Activated naive CD4-positive, alpha-beta T cell treated with anti-CD3 and anti-CD28 coated beads, Interleukin-2, amount 50 U/mL, for 16 hours (primary cell): ENCODE results near the gene ARL2.
"Not testable (repeated sequence)": the region's sequence is repeated elsewhere in the genome, so short reads cannot be mapped to it uniquely, and the experiment has no call there.

Experiments used
- DNase-seq: peaks from one replicate; pipeline ENCODE4 v3.0.0-alpha.2; 2020

The ARL2 gene

DNA sequence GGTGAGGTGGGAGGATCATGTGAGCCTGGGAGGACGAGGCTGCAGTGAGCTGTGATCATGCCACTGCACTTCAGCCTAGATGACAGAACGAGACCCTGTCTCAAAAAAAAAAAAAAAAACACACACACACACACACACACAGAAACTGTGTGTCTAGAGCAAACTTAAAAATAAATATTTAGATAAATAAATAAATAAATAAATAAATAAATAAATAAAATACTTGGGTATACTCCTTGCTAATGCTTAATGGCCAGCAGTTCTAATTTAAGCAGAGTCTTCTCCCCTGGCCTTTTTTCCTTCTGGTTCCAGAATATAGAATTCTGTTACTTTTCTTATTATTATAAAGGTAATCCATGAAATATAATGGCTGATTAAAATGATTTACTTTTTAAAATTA lies 5.1 kb upstream of the ARL2 start:
- no peak for DNase-seq

DNA sequence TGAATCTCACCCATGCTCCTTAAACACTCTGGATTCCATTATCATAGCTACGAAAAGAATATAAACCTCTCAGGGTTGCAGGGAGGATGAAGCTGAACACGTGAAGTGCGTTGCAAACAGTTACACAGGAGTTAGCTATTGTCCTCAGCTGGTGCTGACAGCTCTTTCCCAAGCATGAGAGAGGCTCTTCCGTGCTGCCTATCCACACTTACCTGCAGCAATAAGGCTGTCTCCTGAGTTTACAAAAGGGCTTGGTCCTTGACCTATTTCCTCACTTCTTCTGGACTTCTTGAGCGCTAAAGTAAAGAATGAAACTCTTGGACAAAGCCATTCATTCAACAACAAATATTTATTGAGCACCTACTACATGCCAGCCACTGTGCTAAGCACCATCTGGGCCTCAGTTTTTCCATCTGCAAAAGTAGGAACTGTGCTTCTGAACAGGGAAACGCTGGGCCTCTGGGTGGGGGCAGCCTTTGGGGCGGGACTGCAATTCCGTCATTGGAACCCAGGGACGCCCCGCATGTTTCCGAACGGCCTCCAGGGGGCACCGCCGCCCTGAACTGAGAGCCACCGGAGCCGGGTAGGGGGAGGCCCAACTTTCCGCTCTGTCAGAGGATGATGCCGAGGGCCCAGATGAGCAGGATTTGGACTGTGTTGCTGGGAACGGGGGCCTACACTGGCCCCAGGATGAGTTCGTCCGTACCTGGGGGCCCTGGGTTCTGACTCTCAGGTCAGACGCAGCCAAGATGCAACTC lies 651 bp upstream of the ARL2 start:
- DNase-seq, result peak; percentile 92

DNA sequence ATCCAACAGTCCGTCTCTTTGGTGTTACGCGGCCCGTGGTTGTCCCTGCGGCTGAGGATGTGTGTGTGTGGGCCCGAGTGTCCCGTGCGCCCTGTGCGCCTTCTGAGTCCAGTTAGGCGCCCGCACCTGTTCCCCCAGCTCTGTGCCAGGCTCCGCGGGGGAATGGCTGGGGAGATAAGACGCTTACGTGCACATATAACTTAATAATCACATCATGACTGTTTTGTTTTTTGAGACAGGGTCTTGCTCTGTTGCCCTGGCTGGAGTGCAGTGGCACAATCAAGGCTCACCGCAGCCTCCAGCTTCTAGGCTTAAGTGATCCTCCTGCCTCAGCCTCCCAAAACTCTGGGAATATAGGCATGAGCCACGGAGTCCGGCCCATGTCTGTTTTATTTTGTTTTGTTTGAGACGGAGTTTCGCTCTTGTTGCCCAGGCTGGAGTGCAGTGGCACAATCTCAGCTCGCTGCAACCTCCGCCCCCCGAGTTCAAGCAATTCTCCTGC lies 817 bp downstream of the ARL2 start:
- no peak for DNase-seq

DNA sequence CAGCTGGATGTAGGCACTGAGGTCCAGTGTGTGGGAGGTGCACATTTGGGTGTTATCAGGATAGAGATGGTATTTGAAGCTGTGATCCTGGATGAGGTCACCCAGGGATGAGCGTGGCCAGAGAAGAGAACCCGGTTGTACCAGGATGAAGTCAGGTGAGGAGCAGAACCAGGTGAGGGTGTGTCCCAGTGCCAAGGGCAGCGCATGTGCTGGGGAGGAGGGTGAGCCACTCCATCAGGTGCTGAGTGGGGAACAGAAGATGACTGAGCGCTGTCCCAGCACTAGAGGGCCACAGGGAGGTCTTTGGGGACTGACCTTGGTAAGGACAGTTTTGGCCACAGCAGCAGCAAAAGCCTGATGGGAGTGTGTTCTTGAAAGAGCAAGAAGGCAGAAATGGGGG lies 2.7 kb downstream of the ARL2 start:
- no peak for DNase-seq

DNA sequence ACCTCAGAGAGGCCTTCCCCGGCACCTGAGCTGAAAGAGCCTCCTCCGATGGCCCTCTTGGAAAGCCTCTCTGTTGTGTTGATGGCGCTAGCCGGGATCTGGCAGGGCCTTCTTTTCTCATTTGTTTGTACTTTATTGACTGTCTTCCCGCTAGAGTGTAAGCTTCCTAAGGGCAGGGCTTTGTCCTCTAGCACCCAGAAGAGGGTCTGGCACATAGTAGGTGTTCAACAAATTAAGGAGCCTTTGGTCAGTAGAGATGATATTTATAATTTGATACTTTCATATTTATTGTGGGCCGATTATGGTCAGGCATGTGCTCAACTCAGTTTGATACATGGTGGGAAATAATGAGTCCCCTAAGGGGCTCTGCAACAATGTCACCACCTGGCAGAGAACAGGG lies 4.0 kb downstream of the ARL2 start:
- DNase-seq, result no peak

DNA sequence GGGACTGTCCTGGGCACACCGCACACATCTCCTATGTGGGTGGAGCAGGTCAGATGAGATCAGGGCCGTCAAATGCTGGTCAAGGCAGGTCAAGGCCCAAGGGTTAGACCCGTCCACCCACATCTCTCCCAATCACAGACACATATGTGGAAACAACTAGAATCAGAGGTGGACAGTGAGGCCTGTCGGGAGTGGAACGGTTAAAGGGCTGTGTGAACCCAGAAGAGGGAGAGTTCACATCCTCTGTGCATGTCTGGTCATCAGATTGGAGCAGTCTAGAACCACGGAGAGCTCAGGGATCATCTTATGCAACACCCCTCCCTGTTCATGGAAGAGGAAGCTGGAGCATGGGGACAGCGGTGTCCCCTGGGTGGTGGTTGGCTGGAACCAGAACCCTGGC lies 5.9 kb downstream of the ARL2 start:
- DNase-seq, result no peak

DNA sequence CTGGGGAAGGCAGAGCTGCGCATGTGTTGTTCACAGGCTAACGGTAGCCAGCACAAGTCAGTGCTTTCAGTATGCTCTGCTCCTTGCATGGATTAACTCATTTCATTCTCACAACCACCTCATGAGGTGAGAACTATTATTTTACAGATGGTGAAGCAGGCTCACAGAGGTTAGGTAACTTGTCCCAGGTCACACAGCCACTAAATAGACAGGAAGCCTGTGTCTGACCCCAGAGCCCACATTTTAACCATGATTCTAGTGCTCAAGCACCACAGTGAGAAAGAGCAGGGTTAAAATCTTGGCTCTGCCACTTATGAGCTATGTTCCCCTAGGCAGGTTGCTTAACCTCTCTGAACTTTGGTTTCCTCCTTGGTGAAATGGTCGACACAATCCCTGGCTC lies 7.0 kb downstream of the ARL2 start:
- DNase-seq, result no peak

DNA sequence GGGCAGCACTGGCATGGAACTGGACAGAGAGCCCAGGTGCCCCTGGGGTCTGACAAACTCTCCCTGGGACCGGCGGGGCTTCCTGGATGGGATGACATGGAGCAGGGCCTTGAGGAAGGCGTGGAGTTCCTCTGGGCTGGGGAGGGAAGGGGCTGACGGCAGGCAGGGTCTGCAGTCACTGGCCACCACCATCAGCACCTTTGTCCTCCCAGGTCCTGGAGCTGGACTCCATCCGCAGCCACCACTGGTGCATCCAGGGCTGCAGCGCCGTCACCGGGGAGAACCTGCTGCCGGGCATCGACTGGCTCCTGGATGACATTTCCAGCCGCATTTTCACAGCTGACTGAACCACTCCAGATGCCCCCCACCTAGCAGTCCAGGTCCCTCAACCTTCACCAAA lies 7.5 kb downstream of the ARL2 start:
- DNase-seq, result no peak

DNA sequence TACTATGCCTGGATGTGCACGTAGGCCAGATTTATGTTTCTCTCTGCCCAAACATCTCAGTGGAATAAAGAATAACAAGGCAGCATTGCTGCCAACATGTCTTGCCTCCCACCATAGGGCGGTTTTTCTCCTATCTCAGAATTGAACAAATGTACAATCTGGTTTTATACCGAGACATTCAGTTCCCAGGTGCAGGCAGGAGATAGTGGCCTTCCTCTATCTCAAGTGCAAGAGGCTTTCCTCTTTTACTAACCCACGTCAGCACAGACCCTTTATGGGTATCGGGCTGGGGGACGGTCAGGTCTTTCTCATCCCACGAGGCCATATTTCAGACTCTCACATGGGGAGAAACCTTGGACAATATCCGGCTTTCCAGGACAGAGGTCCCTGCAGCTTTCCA lies 9.5 kb downstream of the ARL2 start:
- not testable (repeated sequence) for DNase-seq

DNA sequence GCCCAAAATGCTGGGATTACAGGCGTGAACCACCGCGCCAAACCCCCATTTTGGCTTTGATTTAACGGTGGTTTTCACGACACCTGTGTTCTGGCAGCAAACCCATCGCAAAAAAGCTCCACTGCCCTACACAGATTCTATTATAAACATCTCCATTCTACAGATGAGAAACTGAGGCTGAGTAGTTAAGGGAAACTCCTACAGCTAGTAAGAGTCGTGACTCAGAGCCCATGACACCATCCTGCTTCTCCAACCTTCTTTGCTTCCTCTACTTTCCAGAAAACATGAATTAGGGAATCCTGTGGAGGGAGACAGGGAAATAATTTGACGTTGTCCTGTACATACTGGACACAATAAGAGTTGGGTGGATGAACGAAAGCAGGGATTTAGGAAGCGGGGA lies 12.8 kb downstream of the ARL2 start:
- DNase-seq, result no peak

DNA sequence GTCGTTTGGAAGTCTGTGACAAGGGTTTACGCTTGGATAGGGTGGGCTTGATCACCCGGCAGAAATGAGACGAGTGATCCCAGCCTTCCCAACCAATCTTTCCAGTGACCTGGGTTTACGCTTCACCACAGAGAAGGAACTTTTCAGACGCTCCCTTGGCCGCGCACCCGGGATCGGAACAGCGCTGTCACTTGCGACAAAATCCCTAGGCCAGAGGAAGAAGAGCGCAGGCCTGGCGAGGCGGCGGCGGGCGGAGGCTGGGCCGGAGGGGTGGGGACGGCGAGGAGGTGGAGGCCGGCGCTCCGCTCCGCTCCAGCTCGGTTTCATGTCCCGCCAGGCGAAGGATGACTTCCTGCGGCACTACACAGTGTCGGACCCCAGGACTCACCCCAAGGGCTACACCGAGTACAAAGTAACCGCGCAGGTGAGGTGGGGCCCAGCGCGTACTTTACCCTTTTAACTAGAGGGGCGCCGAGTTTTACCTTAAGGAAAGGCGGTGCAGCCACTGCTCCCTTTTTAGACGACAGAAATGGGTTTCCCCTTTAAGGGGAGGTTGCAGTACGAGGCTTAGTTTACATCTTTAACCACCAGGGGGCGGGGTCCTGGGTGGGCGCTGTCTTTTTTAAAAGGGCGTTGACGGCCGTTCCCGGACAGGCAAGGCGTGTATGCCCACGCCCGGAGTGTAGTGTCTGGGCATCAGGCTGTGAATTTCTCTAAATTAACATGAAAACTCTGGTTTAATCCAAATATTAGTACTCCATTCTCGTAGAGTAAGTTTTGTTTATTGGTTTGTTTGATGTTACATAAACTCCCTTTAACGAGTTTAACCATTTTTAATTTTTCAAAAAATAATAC lies 13.5 kb downstream of the ARL2 start, which contains the start of gene SNX15:
Gene SNX15 (plus strand): TSS at position 227 of the 855 bp plus-strand sequence. CDS start 99 bp downstream, at position 326.
- DNase-seq, result peak; percentile 86

DNA sequence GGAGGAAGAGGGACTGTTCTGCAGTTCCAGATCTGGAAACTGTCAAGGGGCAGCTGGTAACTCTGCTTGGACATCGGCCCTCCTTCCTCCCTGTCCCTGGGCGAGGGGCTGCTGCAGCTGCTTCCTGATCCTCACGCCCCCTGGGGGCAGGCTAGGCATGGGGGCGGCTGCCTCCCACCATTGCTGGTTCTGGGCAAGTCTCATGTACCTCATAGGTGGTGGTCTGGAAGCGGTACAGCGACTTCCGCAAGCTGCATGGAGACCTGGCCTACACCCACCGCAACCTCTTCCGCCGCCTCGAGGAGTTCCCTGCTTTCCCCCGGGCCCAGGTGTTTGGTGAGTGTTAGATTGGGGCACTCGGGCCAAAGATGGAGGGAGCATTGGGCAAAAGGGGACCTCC lies 18.3 kb downstream of the ARL2 start:
- no peak for DNase-seq

DNA sequence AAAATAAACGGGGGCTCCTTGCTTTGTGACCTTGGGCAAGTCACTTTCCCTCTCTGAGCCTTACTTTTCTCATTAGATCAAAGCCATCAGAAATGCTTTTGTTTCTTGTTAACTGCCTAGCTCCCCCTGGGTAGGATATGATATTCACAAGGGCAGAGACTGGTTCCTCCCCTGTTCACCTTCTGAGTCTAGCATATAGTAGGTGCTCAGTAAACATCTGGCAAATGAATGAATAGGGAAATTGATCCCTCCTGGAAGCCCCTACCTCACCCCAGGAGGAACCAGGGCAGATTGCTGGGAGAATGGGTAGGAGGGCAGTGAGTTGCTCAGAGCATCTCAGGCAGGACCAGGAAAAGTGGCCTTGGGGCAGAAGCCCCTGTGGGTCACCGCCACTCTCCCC lies 20.5 kb downstream of the ARL2 start:
- DNase-seq, result no peak

DNA sequence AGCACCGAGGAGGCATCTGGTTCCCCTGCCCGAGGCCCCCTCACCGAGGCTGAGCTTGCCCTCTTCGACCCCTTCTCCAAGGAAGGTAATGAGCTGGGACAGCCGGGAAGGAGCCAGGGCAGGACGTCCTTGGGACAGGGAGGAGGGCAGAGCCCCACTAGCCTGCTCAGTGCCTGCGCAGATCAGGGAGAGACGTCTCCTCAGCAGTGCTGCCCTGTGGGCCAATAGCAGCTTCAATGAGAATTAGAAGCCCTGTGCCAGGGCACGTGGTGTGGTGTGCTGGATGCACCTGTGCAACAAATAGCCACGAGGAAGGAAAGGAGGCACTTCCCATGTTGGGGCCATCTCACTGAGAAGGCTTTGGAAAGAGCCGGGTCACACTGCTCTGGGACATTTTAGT lies 21.6 kb downstream of the ARL2 start:
- DNase-seq, result no peak

DNA sequence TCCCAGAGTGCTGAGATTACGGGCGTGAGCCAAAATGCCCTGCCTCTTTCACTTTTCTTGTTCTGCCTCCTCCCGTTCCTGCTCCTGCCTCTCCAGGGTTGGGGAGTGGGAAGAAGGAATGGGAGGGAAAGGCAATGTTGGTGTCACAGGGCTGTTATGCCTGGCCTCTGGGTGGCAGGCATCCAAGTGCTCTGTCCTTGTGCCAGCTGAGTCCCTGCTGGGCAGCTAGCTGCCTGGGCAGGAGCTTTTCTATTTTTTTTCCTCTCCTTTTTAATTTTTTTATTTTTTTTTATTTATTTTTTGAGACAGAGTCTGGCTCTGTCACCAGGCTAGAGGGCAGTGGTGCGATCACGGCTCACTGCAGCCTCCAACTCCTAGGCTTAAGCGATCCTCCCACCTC lies 23.0 kb downstream of the ARL2 start:
- DNase-seq, result no peak

DNA sequence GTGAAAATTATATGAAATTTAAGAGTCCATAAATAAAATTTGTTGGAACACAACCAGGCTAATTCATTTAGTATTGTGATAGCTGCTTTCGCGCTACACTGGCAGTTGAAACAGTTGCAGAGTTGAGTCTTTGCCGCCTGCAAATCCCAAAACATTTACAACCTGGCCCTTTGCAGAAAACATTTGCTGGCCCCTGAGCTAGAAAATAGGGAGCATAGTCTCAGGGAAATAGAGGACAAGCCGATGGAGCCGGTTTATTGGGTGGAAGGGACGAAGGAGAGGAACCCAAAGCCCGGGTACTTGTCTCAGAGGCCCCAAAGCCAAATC lies 26.5 kb downstream of the ARL2 start:
- no peak for DNase-seq

DNA sequence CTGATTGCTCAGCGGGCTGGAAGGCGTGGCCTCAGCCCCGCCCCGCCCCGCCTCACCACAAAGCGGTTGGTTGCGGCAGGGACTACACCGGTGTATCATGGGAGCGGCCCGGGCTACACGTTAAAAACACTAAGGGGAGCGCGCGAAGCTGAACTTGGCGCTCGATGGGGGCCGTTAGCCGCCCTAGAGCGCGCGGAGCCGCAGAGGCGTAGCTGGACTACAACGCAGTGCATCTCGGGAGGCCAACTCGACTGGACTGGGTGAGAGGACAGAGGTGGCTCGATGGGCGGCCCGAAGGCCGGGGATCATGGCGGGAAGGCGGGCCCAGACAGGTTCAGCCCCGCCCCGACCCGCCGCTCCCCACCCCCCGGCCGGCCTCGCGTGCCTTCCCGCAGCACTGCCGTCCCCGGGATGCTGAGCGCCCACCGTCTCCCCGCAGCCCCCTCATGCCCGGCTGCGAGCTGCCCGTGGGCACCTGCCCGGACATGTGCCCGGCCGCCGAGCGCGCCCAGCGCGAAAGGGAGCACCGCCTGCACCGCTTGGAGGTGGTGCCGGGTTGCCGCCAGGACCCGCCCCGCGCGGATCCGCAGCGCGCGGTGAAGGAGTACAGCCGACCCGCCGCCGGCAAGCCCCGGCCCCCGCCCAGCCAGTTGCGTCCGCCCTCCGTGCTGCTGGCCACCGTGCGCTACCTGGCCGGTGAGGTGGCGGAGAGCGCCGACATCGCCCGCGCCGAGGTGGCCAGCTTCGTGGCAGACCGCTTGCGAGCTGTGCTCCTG lies 27.1 kb downstream of the ARL2 start, which contains the start of gene SAC3D1:
Gene SAC3D1 (plus strand): TSS at position 364 of the 776 bp plus-strand sequence. CDS start 83 bp downstream, at position 447.
- DNase-seq, result peak; percentile 86

DNA sequence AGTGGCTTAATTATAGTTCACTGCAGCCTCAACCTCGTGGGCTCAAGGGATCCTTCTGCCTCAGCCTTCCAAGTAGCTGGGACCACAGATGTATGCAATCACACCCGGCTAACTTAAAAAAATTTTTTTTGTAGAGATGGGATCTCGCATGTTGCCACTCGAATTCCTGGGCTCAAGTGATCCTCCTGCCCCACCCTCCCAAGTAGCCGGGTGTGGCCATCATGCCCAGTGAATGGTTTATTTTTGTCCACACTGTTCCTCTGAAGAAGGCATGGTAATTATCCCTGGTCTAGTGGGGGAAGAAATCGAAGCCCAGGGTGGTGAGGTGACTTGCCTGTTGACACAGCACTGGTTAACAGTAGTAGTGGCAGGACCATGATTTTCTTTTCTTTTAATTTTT lies 28.9 kb downstream of the ARL2 start:
- DNase-seq, result no peak

DNA sequence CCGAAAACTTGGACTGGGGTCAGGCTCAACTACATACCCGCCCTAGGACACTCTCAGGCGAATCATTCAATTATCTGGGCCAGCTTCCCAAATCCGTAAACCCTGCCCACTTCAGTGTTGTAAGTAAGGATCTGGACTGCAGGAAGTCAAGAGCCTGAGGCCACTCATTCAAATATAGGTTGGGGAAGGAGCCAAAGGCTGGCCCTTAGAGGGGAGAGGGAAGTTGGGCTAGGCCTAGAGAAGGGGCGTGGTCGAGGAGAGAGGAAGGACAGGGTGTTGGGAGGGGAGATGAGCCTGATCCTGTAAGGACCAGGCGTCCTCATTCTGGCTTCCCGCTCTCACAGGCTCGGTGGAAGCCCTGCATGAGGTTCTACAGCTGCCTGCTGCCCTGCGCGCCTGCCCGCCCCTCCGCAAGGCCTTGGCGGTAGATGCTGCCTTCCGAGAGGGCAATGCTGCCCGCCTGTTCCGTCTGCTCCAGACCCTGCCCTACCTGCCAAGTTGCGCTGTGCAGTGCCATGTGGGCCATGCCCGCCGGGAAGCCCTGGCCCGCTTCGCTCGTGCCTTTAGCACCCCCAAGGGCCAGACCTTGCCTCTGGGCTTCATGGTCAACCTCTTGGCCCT lies 30.0 kb downstream of the ARL2 start:
- DNase-seq, result no peak

DNA sequence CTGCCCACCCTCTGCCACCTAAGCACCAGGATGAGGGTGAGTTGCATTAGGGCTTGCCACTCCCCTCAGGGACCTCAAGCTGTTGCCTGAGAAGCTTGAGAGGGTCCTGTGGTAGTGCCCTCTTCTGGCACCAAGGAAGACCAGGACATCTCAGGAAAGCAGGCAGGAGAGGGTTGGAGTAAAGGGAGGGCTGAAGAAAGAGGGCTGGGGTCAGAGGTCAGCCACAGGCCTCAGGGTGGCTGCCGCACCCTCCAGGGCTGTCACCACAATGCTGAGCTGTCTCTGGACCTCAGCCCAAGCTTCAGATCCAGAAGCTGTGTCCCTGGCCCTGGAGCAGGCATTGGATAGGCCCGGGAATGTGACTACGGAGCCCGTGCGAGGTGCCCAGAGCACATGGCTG lies 31.1 kb downstream of the ARL2 start:
- no peak for DNase-seq

DNA sequence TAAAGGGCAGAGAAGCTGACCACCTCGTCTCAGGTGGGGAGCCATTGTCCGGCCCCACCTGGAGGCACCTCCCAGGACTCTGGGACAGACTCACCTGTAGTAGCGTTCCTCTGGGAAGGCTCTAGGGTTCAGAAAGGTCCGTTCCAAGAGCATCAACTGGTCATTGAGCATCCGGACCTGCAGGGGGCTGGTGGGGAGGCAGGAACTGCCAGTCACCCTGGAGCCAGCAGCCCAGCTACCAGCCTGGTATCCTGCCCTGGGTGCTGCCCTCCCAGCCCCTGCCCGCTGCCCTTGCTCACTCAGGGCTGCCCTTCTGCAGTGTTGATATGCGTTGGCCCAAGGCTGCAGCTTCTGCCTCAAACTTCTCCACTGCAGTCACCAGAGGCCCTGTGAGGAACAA lies 31.8 kb downstream of the ARL2 start:
- no peak for DNase-seq

DNA sequence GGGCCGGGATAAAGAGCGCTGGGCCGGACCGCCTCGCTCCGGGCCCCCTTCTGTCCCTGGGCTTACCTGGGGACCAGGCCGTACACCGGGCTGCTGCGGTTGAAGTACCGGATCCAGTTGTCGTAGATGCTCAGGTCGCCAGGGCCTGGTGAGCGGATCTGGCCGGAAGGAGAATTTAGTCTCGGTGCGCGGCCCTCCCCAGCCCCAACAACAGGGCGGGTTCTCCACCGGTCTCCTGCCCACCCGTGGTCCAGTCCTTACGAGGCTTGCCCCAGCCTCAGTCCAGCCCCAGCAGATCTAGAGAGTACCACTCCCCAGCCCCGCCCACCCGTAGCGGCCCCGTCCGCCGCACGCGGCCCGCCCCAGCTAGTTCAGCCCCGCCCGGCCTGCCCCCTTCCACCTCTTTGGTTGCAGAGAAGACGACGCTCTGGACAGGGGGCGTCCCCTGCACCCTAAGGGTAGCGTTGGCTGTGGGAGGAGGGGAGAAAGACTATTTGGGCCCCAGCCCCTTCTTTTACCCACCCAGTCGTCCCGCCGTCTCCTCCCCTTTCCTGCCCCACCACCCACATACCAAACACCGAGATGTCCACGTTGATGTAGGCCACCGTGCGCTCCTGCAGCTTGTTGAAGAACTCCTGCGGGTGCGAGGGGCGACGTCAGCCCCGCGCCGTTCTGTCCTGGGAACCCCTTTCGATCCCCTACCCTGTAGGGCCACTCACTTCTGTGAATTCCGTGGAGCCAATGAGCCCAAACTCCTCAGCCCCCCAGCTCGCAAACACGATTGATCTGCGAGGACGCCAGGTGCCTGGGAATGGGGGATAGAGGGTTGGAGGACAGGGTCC lies 33.8 kb downstream of the ARL2 start:
- DNase-seq, result peak; percentile 34
